SW480 (cell line): Measurements from ENCODE around the gene NUP210.
"Not testable (repeated sequence)": the region's sequence is repeated elsewhere in the genome, so short reads cannot be mapped to it uniquely, and the experiment has no call there.

ENCODE experiments used
- DNase-seq: peaks from one replicate; pipeline ENCODE4 v3.0.0-alpha.2; 2016; ENCODE audit warnings: low spot score

The NUP210 gene

GRCh38 chr3:13406190-13406589 lies 13.9 kb downstream of the NUP210 start:
- no peak for DNase-seq

GRCh38 chr3:13405614-13406013 lies 14.5 kb downstream of the NUP210 start:
- DNase-seq = no peak

- DNase-seq = no peak
These were observed 15.3 kb downstream of the NUP210 start for GRCh38 chr3:13404626-13405452.

GRCh38 chr3:13403847-13404246 lies 16.3 kb downstream of the NUP210 start:
- no peak for DNase-seq

- no peak for DNase-seq
These were observed 16.8 kb downstream of the NUP210 start for GRCh38 chr3:13403213-13403819.

- no peak for DNase-seq
These were observed 19.0 kb downstream of the NUP210 start for GRCh38 chr3:13401149-13401548.

GRCh38 chr3:13400114-13400673 lies 19.9 kb downstream of the NUP210 start:
- no peak for DNase-seq

- DNase-seq = no peak
These were observed 20.5 kb downstream of the NUP210 start for GRCh38 chr3:13399603-13400002.

GRCh38 chr3:13397316-13397715 lies 22.8 kb downstream of the NUP210 start:
- DNase-seq = no peak

GRCh38 chr3:13394363-13394762 lies 25.8 kb downstream of the NUP210 start:
- no peak for DNase-seq

- no peak for DNase-seq
These were observed 26.4 kb downstream of the NUP210 start for GRCh38 chr3:13393427-13394360.

GRCh38 chr3:13391308-13391707 lies 28.8 kb downstream of the NUP210 start:
- DNase-seq = no peak

- DNase-seq = no peak
These were observed 30.7 kb downstream of the NUP210 start for GRCh38 chr3:13389378-13389777.

- no peak for DNase-seq
These were observed 31.3 kb downstream of the NUP210 start for GRCh38 chr3:13388816-13389215.

- no peak for DNase-seq
These were observed 34.7 kb downstream of the NUP210 start for GRCh38 chr3:13385373-13385965.

GRCh38 chr3:13380971-13381370 lies 39.2 kb downstream of the NUP210 start:
- DNase-seq = no peak

- DNase-seq = no peak
These were observed 40.8 kb downstream of the NUP210 start for GRCh38 chr3:13379201-13379830.

- no peak for DNase-seq
These were observed 42.0 kb downstream of the NUP210 start for GRCh38 chr3:13378155-13378554.

- not testable (repeated sequence) for DNase-seq
These were observed 42.4 kb downstream of the NUP210 start for GRCh38 chr3:13377741-13378140.

GRCh38 chr3:13377021-13377420 lies 43.1 kb downstream of the NUP210 start:
- DNase-seq = no peak

GRCh38 chr3:13376091-13376490 lies 44.0 kb downstream of the NUP210 start:
- no peak for DNase-seq
